GM21381 (cell line): ENCODE results near the gene AMBP.

Experiments
- ATAC-seq: cut with Tn5 transposase; IDR thresholded peaks from one replicate; pipeline ENCODE4 v1.9.1; 2021; ENCODE audit warnings: mild to moderate bottlenecking, moderate library complexity; ENCODE audit not compliant: unreplicated experiment

Gene AMBP

DNA sequence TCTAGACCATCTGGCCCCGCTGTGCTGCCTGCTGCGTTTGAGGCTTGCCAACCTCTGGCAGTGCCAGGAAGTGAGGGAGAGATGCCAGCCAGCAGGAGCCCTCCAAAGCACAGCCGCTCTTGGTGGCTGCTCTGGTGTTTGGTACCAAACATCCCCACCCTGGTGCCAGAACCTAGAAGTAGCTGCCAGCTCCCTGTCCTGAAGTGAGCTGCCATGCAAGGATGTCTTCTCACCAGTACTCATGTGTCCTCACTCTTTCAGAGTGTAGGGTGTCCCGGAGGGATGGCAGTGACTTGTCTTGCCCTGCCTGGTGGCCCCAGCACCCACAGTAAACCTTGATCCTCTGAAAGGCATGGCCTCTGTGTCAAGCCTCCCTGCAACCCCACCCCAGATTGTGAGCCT is 43.4 kb downstream of the AMBP start:
- no peak for ATAC-seq

DNA sequence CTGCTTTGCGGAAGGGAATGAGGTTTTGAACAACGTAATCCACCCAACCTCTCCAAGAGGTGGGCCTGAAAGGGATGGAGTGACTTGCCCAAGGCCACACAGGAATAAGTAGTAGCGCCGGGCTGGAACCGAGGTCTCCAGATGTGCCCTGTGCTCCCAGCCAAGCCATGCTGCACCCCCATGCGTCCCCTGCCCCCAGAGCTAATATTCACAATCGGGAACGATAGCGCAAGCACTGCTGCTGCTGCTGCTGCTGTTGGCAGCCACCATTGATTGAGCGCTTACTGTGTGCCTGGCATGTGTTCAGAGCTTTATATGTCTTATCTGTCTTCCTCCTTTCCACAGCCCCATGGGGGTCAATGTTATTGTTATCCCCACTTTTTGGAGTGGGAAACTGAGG is 43.9 kb downstream of the AMBP start:
- ATAC-seq: no peak

DNA sequence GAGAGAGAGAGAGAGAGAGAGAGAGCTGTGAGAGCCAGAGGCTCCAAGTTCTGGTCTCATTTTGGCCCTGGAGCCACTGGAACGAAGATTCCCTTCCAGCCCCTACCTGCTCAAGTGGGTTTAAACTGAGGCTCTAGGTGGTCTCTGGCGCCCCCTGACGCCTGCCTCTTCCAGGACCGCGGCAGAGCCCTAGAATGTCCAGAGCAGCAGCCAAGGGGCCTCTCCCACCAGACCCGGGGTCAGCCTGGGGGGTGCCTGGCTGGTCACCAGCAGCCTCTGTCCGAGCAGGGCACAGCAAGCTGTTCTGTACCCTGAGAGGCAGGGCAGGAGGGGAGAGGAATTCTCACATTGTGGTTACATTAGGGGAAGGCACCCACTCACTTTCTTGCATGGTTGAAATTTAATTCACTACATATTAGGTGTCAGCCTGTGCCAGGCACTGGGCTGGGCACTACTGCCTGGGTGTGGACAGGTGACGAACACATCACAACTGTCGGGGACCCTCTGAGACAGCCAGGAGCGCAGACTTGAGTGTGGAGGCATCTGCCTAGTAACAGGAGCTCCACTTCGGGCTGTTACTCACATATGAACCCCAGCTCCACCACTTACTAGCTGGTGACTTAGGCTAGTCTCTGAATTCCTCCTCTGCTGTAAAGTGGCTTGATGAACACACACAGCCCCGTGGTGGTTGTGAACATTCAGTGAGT is 44.5 kb downstream of the AMBP start:
- no peak for ATAC-seq

DNA sequence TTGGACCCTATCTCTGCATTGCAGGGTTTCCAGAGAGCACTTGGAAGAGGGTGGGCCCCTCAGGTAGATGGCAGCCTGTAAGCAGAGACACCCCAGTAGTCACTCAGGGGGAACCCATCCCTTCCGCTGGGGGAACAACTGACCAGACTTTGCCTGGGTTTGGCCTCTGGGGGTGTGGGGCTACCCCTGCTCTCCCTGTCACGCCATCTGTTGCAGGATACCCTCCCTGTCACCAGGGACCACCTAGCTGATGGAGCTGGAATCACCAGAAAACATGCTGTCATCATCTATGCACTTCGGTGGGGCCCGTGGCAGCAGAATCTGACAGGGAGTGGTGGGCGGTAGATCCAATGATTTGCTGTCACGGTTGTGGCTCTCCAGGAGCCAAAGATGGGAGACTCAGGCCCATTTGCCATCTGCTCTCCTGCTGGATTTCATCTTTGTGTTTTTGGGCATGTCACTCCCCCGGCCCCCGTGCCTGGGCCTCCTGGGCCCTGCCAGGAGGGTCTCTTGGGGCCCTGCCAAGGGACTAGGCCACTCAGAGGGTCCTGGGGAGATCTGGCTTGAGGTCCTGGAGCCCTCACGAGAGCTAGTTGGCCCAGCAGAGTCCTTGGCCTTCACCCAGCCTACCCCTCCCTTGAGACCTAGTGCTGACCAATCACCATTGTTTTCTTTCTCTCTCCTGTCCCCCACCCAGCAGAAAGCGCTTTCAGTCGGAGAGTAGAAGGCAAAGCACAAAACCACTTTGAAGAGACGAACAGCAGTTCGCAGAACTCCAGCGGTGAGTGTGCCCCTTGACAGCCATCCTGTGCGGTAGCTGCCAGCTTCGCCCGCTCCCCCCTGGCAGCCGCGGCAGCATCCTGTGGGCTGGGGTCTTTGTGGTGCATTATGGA is 45.9 kb downstream of the AMBP start:
- no peak for ATAC-seq

DNA sequence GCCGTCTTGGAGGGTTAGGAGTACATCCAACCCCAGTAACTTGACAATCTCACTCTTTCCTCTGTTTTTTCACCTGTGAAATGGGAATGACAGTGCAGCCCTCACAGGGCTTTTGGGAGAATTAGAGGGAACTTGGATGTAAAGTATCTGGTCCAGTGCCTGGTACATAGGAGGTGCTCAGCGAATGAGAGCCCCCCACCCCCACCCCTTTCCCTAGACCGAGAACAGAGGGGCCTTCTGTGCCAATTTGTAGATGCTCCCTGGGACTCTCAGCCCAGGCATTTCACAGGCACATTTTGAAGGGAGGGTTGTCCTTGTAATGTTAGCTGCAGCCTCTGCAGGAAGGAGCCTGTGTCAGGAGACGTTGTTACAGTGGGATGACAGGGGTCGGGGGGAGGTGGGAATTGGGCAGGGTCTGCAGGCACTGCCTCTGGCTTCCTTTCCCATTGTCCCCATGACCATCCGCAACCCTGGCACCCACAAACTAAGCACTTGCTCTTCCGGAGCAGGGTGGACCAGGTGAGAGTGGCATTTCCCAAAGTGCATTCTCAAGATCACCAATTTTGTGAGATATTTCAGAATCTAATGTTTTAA is 47.0 kb downstream of the AMBP start:
- ATAC-seq: no peak

DNA sequence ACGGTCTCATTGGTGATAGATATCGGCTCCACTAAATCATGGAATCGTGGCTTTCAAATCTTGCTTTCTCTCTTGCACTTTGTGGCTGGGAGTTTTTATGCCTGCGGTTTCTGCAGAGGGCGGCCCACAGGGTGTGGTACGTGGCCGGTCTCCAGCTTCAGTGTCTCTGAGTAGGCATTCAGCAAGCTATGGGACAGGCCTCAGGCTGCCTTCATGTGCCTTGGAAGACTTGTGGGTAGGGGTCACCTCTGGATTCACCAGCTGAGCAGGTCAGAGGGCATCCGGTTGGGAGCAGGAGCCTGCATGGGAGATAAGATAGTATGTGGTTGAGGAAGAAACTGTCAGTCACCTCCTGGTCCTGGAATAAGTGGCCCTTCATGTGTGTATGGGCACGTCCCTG is 47.7 kb downstream of the AMBP start:
- no peak for ATAC-seq

DNA sequence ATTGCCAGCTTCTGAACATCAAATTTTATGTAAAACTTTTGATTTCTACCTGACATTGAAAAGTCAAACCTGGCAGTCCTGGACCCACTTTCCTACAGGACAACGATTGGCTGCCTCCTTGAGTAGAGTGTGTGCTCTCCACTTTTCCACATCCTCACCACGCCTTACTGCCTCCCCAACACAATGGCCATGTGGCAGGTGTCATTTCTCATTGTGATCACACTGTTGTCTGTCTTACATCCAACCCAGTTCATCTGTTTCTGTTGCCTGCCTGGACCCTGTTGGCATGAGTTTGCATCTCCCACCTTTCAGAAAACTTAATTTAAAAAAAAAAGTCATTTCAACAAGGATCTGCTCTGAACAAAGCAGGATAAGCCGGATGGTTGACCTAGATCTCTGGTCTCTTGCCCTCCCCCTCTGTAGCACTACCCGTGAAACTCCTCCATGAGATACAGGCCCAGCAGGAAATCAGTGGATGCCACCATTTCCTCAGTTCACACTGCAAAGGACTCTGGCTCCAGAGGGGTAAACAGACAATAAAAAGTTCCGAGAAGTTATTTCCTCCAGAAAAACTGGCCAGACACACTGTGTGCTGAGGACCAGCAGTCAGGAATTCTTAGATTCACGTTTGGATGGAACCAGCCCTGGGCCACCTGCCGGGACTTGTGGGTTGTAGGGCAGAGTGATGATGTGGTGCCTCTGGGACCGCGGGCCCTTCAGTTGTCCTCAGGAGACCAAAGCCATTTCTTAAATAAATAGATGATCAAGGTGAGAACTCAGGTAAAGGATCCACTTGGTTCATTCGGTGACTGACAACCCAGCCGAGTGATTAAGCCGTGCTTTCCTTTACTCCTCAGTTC is 48.6 kb downstream of the AMBP start:
- ATAC-seq: no peak

DNA sequence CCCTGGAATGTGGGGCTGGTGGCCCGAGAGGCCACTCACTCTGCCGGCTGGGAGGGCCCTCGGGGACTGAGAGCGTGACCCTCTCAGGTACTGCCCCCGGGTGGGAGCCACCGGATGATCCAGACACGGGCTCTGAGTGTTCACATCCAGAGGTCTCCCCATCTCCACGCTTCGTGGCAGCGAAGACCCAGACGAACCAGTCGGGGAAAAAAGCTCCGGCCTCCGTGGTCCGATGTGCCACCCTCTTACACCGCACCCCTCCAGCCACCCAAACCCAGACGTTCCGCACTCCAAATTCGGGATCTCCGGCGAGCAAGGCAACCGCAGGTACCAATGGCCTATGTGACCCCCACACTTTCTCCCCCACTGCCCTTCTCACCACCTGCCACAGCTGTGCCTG is 49.5 kb downstream of the AMBP start:
- no peak for ATAC-seq

DNA sequence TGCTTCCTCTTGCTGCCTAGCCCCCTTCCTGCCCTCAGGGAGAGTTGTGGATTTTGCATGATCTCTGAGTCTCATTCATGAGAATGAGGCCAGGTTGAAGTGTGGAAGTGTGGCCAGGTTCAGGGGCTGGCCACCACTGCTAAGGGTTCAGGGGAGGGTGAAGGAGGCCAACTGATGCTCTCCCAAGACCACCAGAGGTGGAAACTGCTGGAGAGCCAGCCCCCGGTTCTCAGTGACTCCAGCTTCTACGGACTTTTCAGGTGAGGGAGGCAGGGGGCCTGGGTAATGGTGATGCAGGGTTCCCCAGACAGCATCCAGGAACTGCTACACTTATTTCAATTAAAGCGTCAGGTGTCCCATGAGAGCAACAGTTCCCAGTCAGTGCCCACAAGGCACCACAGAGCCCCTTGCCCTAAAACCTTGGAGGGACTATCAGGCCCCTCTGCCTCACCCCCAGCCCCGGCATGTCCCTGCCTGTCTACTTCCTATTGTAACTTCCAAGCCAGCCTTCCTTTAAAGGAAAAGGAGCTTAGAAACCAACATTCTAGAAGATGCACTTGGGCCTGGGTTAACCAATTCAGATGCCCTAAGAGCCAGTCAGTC is 50.1 kb downstream of the AMBP start:
- ATAC-seq: no peak

DNA sequence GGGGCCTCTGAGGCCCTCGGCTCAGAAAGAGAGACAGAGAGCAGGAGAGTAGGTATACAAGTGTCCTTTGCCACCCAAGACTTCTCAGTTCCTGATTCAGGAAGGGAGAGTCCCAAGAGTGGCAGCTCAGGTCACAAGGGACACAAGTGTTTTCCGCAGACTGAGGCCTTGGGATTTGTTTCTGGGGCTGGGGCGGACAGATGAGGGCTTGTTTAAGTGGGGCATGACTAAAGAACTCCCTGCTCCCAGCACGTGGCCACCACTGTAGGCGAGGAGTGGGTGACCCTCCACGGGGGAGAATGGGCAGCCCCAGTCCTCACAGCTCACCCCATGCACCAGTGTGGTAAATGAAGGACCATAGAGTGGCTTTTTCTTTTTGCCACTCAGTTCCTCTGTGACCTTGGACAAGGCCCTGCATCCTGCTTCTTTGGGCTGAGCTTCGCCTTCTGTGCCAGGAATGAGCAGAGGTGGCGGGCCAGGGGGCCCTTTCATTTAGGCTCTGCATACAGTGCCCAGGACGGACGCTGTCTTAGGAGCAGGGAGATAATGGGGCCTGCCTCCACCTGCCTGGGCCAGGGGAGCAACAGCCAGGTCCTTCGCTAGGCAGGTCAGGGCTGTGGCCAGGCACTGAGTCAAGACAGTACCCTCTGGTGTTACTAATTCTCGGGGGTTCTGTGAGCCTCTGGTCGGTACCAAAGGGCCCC is 50.8 kb downstream of the AMBP start:
- no peak for ATAC-seq

DNA sequence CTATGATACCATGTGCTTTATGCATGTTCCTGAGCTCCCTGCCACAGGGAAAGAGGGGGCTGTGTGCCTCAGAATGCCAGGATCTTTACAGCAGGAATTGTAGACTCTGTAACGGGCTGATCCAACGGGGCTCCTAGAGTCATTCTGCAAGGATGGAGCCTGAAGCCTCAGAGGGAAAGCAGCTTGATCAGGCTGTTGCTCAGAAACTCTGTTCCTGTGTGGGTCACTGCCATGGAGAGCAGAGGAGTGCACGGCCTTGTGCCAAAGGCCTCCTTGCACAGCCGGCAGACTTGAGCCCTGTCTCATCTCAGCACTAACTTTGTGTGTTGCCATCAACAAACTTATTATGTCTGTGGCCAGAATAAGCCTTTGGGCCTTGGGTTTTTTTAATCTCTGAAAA is 51.8 kb downstream of the AMBP start:
- no peak for ATAC-seq

DNA sequence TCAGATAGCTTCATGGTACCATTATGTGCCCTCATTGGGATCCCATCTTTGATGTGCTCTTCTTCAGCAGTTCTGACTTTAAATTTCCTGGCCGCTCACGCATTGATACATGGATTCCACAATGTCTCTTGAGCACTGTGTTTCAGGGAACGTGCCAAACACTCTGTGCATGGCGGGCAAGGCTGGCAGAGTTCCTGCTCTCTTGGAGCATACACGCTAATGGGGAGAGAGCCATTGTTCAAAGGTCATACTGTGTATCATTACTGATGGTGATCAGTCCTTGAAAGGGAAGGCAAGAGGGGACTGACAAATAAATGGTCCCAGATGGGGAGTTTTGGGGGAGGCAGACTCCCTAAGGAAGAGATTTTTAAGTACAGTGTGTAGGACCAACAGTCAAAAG is 52.3 kb downstream of the AMBP start:
- ATAC-seq: no peak

DNA sequence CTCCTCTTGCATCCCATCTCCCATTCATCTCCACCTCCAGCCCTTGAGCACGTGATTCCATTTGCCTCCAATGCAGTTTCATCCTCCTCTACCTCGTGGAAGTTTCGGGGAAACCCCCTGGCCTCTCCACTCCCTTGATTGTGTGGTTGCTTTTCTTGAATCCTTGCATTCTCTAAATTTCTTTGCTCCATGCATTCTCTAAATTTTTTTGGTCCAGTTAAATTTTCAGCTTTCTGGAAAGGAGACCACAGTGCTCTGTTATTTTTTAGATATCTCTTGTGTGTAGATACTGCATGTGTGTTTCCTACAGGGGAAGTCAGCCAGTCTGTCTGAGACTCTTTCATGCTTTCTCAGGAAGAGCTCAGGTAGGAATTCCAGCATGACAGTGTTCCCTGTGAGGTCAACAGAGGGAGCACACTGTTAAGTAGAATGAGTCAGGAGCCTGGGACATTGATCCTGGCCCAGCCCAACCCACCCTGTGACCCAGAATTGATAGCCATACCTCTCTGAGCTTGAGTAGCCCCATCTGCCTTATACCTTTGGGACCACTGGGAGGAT is 52.8 kb downstream of the AMBP start:
- no peak for ATAC-seq

DNA sequence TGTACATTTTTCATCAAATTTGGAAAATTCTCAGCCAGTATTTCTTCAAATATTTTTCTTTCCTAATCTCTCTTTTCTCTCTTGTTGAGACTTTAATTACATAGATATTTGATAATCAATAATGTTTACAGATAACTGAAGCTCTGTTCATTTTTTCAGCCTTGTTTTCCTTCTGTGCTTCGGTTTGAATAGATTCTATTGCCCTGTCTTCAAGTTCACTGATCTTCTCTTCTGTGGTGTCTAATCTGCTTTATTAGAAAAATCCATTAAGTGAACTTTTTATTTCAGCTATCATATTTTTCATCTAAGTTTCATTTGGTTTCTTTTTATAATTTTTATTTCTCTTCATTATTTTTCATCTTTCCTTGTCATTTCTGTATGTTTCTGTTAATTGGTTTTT is 54.1 kb downstream of the AMBP start:
- no peak for ATAC-seq

DNA sequence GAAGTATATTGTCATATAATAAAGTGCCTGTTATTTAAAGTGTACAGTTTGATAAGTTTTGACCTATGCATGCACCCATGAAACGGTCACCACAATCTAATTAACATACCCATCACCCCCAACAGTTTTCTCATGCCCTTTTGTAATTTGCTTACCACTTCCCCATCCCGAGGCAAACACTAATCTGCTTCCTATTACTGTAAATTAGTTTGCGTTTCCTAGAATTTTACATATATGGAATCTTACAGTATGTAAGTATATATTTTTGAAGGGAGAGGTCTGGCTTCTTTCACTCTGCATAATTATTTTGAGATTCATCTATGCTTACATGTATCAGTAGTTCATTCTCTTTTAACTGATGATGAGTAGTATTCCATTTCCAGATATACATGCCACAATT is 56.5 kb downstream of the AMBP start:
- ATAC-seq: no peak

DNA sequence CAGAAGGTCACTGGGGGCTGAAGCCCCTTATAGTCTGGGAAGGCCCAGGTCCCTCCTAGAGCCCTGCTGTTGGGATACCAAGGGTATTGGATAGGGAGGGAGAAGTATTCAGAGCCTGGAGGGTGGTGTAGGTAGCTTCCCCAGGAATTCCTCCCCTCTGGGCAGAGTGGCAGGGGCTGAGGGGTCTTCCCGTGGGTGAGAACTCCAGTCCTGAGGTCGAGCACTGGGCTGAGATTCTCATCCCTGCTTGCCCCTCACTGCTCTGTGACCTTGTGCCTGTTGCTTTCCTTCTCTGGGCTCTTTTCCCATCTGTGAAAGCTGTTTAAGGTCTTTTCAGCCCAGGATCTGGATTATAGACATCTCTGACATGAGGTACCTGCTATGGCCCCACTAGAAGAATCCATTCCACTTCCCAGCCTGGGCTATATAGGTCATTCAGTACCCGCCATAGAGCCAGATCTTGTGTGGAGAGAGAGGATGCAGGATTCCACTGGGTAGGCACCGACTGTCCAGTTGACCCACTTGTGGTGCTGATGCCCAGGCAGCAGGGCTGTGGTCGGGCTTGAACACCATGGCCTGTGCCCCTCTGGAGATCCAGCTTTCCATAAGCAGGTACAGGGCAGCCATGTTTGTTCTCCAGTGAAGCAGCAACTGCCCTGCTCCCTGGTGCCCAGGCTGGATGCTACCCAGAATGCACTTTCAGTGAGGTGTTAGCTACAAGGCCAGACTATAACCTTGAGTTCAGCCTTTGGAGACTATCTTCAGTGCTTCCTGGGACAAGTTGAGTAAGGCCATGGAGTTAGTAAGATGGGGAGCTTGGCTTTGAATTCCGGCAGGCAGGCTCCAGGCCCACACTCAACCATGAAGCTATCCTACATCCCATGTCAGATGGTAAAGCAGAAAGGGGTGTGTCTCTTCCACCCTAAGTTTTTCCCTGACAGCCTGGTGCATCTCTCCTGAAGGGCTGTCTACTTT is 60.1 kb downstream of the AMBP start:
- no peak for ATAC-seq

DNA sequence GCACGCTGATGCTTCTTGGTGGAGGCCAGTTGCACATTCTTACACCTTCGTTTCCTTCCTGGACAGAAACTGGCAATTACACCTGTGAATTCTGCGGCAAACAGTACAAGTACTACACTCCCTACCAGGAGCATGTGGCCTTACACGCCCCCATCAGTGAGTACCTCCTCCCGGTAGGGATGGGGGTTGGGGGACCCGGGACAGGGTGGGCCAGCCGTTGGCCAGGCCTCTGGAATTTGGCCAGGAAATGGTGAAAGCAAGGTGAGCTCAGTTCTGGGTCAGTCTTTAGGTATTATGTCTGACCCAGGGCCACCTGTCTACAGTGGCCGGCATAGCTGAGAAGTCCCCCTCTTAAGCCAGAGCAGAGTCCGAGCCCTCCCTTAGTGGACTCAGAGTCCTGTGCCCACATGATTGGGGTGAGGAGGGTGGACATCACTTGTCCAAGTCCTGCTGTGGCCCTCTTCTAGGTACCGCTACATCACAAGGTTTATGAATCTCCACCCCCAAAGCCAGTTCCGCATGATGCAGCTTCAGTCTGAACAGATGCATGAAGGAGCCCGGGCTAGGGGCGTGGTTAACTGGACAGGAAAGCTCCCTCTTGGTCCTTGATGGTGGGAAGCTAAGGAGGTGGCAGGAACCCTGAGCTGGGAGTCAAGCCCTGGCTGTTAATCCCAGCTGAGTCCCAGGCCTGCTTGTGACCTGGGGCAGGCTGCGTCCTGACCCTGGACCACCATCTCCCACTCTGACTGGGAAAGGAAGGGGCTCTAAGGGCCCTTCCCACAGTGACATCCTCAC is 61.3 kb downstream of the AMBP start:
- no peak for ATAC-seq

DNA sequence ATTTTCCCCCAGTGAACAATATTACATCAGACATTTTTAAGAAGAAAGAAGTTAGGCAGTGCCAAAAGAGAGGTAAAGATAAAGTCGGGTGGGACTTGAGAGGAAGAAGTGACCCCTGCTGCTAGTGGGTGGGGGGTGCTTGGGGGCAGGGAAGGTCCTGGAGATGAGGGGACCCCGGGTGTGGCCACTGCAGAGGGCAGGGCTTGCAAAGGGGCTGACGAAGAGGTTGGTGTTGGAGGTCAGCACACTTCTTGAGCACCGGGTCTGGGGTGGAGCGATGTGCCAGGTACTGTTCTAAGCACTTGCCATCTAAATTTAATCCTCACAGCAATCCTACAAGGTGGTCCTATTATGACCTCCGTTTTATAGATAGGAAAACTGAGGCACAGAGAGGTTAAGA is 62.0 kb downstream of the AMBP start:
- no peak for ATAC-seq
